Measurements from ENCODE around the gene SERPINE1.
"Not testable (repeated sequence)": the region's sequence is repeated elsewhere in the genome, so short reads cannot be mapped to it uniquely, and the experiment has no call there.

SERPINE1 gene

GRCh38 chr7:101100858-101101847 lies 25.8 kb upstream of the SERPINE1 start:
- POLR2A ChIA-PET, result interaction anchor here (0.5 kb wide), 1 partner anchor 12 kb away, joined by 9 read pairs; no protein-coding TSS in a partner anchor
- no peak for TF ChIP-seq CTCF (IDR thresholded peaks at IDR 0.05; ENCODE audit: control extremely low read depth, extremely low read depth, low read depth, missing control alignments)
- CTCF ChIA-PET, result interaction anchor here (1.7 to 2.5 kb wide), 2 partner anchors 8 to 43 kb away, joined by 5 to 8 read pairs; no protein-coding TSS in a partner anchor
- DNase-seq (ENCODE audit: extremely low spot score), result no peak

- no peak for TF ChIP-seq CTCF (IDR thresholded peaks at IDR 0.05; ENCODE audit: control extremely low read depth, extremely low read depth, low read depth, missing control alignments)
- CTCF ChIA-PET, result interaction anchor here (1.4 to 2.5 kb wide), 2 partner anchors 25 to 42 kb away, joined by 5 to 8 read pairs; no protein-coding TSS in a partner anchor
- POLR2A ChIA-PET, result interaction anchor here (0.5 kb wide), 1 partner anchor 11 kb away, joined by 9 read pairs; no protein-coding TSS in a partner anchor
- no peak for DNase-seq (ENCODE audit: extremely low spot score)
Measured at GRCh38 chr7:101102026-101102425, 24.9 kb upstream of the SERPINE1 start.

GRCh38 chr7:101103701-101104100 lies 23.2 kb upstream of the SERPINE1 start:
- CTCF ChIA-PET, result interaction anchor here (1.4 to 2.3 kb wide), 2 partner anchors 26 kb away, joined by 5 to 7 read pairs; no protein-coding TSS in a partner anchor
- POLR2A ChIA-PET, result not testable (repeated sequence)

GRCh38 chr7:101104193-101104713 lies 22.7 kb upstream of the SERPINE1 start:
- CTCF ChIA-PET, result interaction anchor here (1.4 to 2.3 kb wide), 3 partner anchors 27 to 40 kb away, joined by 3 to 7 read pairs (median 5); no protein-coding TSS in a partner anchor
- DNase-seq (ENCODE audit: extremely low spot score), result no peak
- POLR2A ChIA-PET, result no interaction called here
- no peak for TF ChIP-seq CTCF (IDR thresholded peaks at IDR 0.05; ENCODE audit: control extremely low read depth, extremely low read depth, low read depth, missing control alignments)

More at GRCh38 chr7:101103701-101104100, 23.2 kb upstream of the SERPINE1 start:
- DNase-seq (ENCODE audit: extremely low spot score), result not testable (repeated sequence)

GRCh38 chr7:101104799-101105198 lies 22.1 kb upstream of the SERPINE1 start:
- TF ChIP-seq CTCF (IDR thresholded peaks at IDR 0.05; ENCODE audit: control extremely low read depth, extremely low read depth, low read depth, missing control alignments), result no peak

GRCh38 chr7:101105248-101105647 lies 21.7 kb upstream of the SERPINE1 start:
- POLR2A ChIA-PET; DNase-seq (ENCODE audit: extremely low spot score): not testable (repeated sequence)
- CTCF ChIA-PET, result interaction anchor here (1.4 to 2.3 kb wide), 4 partner anchors 11 to 39 kb away, joined by 3 to 7 read pairs (median 5); no protein-coding TSS in a partner anchor

More at GRCh38 chr7:101104799-101105198, 22.1 kb upstream of the SERPINE1 start:
- ChIA-PET POLR2A (no interaction called here), CTCF (interaction anchor here (1.4 to 2.3 kb wide), 3 partner anchors 27 to 40 kb away, joined by 3 to 7 read pairs (median 5); no protein-coding TSS in a partner anchor)
- no peak for DNase-seq (ENCODE audit: extremely low spot score)

GRCh38 chr7:101106386-101106785 lies 20.5 kb upstream of the SERPINE1 start:
- TF ChIP-seq CTCF (IDR thresholded peaks at IDR 0.05; ENCODE audit: control extremely low read depth, extremely low read depth, low read depth, missing control alignments), result no peak
- ChIA-PET CTCF (interaction anchor here (1.4 kb wide), 1 partner anchor 12 kb away, joined by 5 read pairs; no protein-coding TSS in a partner anchor), POLR2A (no interaction called here)
- no peak for DNase-seq (ENCODE audit: extremely low spot score)
